ENCODE measurements around the gene MLST8.

DNA sequence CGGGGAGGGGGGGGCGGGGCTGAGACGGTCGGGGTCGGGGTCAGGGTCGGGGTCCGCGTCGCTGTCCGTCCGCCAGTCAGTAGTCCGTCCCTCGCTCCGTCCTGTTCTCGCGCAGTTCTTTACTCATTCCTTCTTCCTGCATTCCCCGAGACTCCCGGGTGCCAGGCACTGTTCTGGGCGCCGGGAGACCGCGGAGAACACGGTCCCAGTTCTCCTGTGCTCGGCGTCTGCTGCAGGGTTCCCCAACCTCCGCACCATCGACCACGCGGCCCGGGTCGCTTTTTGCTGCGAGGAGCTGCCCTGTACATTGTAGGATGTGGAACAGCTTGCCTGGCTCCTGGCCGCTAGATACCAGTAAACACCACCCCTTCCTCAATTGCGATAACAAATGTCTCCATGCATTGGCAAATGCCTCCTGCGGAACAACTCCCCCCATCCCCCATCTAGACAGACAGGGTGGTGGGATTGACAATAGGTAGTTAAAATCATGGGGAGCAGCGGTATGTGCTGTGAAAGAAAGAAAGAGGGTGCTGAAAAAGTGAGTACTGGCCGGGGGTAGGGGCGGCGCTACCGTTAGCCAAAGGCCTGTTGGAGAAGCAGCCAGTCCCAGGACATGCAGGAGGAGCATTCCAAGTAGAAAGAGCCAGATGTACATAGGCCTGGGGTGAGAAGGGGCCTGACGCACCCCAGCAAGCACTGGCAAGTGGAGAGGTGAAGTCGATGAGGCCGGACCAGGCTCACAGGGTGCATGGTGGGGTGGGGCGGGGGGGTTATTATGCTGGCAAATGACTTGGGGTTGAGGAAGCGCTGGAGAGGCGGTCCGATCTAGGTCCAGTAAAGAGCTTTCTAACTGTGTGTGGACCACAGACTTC, 49.0 kb upstream of the MLST8 start:
- TF ChIP-seq, protein P1, sequence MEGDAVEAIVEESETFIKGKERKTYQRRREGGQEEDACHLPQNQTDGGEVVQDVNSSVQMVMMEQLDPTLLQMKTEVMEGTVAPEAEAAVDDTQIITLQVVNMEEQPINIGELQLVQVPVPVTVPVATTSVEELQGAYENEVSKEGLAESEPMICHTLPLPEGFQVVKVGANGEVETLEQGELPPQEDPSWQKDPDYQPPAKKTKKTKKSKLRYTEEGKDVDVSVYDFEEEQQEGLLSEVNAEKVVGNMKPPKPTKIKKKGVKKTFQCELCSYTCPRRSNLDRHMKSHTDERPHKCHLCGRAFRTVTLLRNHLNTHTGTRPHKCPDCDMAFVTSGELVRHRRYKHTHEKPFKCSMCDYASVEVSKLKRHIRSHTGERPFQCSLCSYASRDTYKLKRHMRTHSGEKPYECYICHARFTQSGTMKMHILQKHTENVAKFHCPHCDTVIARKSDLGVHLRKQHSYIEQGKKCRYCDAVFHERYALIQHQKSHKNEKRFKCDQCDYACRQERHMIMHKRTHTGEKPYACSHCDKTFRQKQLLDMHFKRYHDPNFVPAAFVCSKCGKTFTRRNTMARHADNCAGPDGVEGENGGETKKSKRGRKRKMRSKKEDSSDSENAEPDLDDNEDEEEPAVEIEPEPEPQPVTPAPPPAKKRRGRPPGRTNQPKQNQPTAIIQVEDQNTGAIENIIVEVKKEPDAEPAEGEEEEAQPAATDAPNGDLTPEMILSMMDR (IDR thresholded peaks at IDR 0.05), result no peak
- TF ChIP-seq POLR2A (IDR thresholded peaks at IDR 0.05), result no peak

Data from uterus (tissue), 2 donors.